GM23338 (cell line): ENCODE results near the gene APOL5.

Experiments used
- POLR2AphosphoS5 ChIP-seq: IDR thresholded peaks from 2 replicates; pipeline ENCODE4 v1.6.1; 2016; ENCODE audit warnings: antibody characterized with exemption, low read depth
- TF ChIP-seq, protein P1 (sequence below), 2 experiments: fragments of 200-600 bp in 1 of 2; sonication (generic) in 1 of 2; conservative IDR thresholded peaks; 2 replicates each; pipeline versions ENCODE4 v1.5.1 to v1.6.1; 2016 to 2017; ENCODE audit warnings: antibody characterized with exemption in 2 of 2, low read depth in 2 of 2, mild to moderate bottlenecking in 2 of 2, moderate library complexity in 1 of 2

DNA sequence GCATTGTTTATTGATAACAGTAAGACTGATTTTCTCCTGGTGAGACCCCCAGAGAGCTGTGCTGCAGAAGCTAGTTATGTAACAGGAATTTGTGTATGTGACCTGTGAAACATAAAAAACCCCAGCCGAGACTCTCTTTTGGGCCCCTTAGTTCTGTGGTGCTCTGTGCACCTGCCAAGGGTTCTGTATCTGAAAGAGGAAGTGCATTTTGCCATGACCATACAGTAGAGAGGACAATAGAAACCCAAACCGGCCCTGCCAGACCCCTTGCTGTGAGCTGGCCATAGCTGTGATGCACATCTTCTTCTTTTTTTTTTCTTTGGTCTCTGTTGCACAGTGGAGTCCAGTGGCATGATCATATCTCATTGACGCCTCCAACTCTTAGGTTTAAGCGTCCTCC is 31.4 kb upstream of the APOL5 start:
- TF ChIP-seq, protein P1, sequence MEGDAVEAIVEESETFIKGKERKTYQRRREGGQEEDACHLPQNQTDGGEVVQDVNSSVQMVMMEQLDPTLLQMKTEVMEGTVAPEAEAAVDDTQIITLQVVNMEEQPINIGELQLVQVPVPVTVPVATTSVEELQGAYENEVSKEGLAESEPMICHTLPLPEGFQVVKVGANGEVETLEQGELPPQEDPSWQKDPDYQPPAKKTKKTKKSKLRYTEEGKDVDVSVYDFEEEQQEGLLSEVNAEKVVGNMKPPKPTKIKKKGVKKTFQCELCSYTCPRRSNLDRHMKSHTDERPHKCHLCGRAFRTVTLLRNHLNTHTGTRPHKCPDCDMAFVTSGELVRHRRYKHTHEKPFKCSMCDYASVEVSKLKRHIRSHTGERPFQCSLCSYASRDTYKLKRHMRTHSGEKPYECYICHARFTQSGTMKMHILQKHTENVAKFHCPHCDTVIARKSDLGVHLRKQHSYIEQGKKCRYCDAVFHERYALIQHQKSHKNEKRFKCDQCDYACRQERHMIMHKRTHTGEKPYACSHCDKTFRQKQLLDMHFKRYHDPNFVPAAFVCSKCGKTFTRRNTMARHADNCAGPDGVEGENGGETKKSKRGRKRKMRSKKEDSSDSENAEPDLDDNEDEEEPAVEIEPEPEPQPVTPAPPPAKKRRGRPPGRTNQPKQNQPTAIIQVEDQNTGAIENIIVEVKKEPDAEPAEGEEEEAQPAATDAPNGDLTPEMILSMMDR (conservative IDR thresholded peaks at IDR 0.05; ENCODE audit: low read depth in 2 of 2), result no peak
- no peak for TF ChIP-seq POLR2AphosphoS5
